Skeletal muscle tissue (tissue), 4 donors: Measurements from ENCODE around the gene CPLX1. TPM values are rescaled to one million over a fixed set of nuclear protein-coding genes. Genes with fewer than 3 reads are reported as not detected.

Experiments
- H3K27ac ChIP-seq: one replicate; pipeline ENCODE4 v1.7.0; 2013; ENCODE audit warnings: mild to moderate bottlenecking, low read depth, low read length, inconsistent platforms
- H3K27me3 ChIP-seq, 3 donors: one replicate each; pipeline ENCODE4 v1.7.0; 2013; ENCODE audit warnings: low read length in 3 of 3; ENCODE audit not compliant: control insufficient read depth in 3 of 3, insufficient read depth in 3 of 3
- H3K36me3 ChIP-seq, 3 donors: one replicate each; pipeline ENCODE4 v1.7.0; 2013; ENCODE audit warnings: low read length in 3 of 3; ENCODE audit not compliant: control insufficient read depth in 3 of 3, insufficient read depth in 3 of 3
- H3K4me1 ChIP-seq, 3 donors: one replicate each; pipeline ENCODE4 v1.7.0; 2013; ENCODE audit warnings: low read length in 3 of 3, mild to moderate bottlenecking in 3 of 3; ENCODE audit not compliant: control insufficient read depth in 3 of 3, insufficient read depth in 3 of 3
- H3K4me3 ChIP-seq, 3 donors: one replicate each; pipeline ENCODE4 v1.7.0; 2013; ENCODE audit warnings: low read length in 3 of 3
- H3K9ac ChIP-seq, 3 donors: one replicate each; pipeline ENCODE4 v1.7.0; 2013; ENCODE audit warnings: low read length in 3 of 3, mild to moderate bottlenecking in 3 of 3, moderate library complexity in 2 of 3, low read depth in 1 of 3
- H3K9me3 ChIP-seq, 3 donors: one replicate each; pipeline ENCODE4 v1.7.0; 2013; ENCODE audit warnings: low read length in 3 of 3; ENCODE audit not compliant: control insufficient read depth in 3 of 3
- total RNA-seq: library from RNA; depleted of rRNA; stranded (reverse); fragments of >200 nt; gene quantifications from one replicate; pipeline ENCODE4 v1.2.3, GENCODE V29; 2014
- donor health status: Osteomylitis.

The CPLX1 gene
- total RNA-seq, 1 donor from 2014 or later = not detected

- H3K27ac ChIP-seq = no peak overlapping the region
- no peaks in the 10 kb centered on the region for H3K36me3 ChIP-seq
- peaks cover 67 to 77% (median 71%) of the 10 kb centered on the region in 3 donors for H3K27me3 ChIP-seq
- no peak overlapping the region for H3K9ac ChIP-seq
- no peak overlapping the region for H3K4me3 ChIP-seq
- no peaks in the 10 kb centered on the region for H3K9me3 ChIP-seq
- H3K4me1 ChIP-seq = no peaks in the 10 kb centered on the region
Observed at GRCh38 chr4:828641-829271, 2.8 kb upstream of the CPLX1 start.

- Histone ChIP-seq H3K36me3 (no peaks in the 10 kb centered on the region), H3K9ac (no peak overlapping the region), H3K27me3 (peaks cover 73 to 82% (median 80%) of the 10 kb centered on the region in 3 donors), H3K9me3 (no peaks in the 10 kb centered on the region), H3K4me1 (no peaks in the 10 kb centered on the region), H3K4me3 (no peak overlapping the region), H3K27ac (no peak overlapping the region)
Observed at GRCh38 chr4:827209-828081, 1.5 kb upstream of the CPLX1 start.

GRCh38 chr4:826508-827208, 729 bp upstream of the CPLX1 start:
- no peaks in the 10 kb centered on the region for H3K4me1 ChIP-seq
- no peaks in the 10 kb centered on the region for H3K36me3 ChIP-seq
- H3K4me3 ChIP-seq = no peak overlapping the region
- no peaks in the 10 kb centered on the region for H3K9me3 ChIP-seq
- no peak overlapping the region for H3K9ac ChIP-seq
- peaks cover 75 to 85% (median 84%) of the 10 kb centered on the region in 3 donors for H3K27me3 ChIP-seq
- H3K27ac ChIP-seq = no peak overlapping the region

GRCh38 chr4:825063-825970, 612 bp downstream of the CPLX1 start:
- Histone ChIP-seq H3K27ac (no peak overlapping the region), H3K36me3 (no peaks in the 10 kb centered on the region), H3K27me3 (peaks cover 73 to 84% (median 82%) of the 10 kb centered on the region in 3 donors), H3K4me1 (no peaks in the 10 kb centered on the region), H3K4me3 (no peak overlapping the region), H3K9ac (no peak overlapping the region), H3K9me3 (no peaks in the 10 kb centered on the region)

GRCh38 chr4:824461-825062, 1.4 kb downstream of the CPLX1 start:
- no peaks in the 10 kb centered on the region for H3K36me3 ChIP-seq
- no peak overlapping the region for H3K4me3 ChIP-seq
- H3K27me3 ChIP-seq = peaks cover 74 to 84% (median 82%) of the 10 kb centered on the region in 3 donors
- no peaks in the 10 kb centered on the region for H3K4me1 ChIP-seq
- peaks cover 0 to 3% (median 2%) of the 10 kb centered on the region in 3 donors for H3K9me3 ChIP-seq
- no peak overlapping the region for H3K9ac ChIP-seq
- no peak overlapping the region for H3K27ac ChIP-seq

- Histone ChIP-seq H3K27me3 (peaks cover 74 to 83% (median 78%) of the 10 kb centered on the region in 3 donors), H3K4me1 (no peaks in the 10 kb centered on the region), H3K4me3 (no peak overlapping the region), H3K27ac (no peak overlapping the region), H3K9ac (no peak overlapping the region), H3K9me3 (peaks cover 0 to 3% (median 2%) of the 10 kb centered on the region in 3 donors), H3K36me3 (no peaks in the 10 kb centered on the region)
Observed at GRCh38 chr4:823761-824460, 2.0 kb downstream of the CPLX1 start.

- H3K27me3 ChIP-seq = peaks cover 74 to 83% (median 78%) of the 10 kb centered on the region in 3 donors
- H3K4me3 ChIP-seq = no peak overlapping the region
- H3K9ac ChIP-seq = no peak overlapping the region
- no peaks in the 10 kb centered on the region for H3K4me1 ChIP-seq
- H3K36me3 ChIP-seq = no peaks in the 10 kb centered on the region
- H3K9me3 ChIP-seq = peaks cover 0 to 3% (median 2%) of the 10 kb centered on the region in 3 donors
- H3K27ac ChIP-seq = no peak overlapping the region
Observed at GRCh38 chr4:823176-823760, 2.7 kb downstream of the CPLX1 start.

GRCh38 chr4:822361-823175, 3.4 kb downstream of the CPLX1 start:
- Histone ChIP-seq H3K9me3 (peaks cover 0 to 3% (median 2%) of the 10 kb centered on the region in 3 donors), H3K27me3 (peaks cover 73 to 83% (median 78%) of the 10 kb centered on the region in 3 donors), H3K27ac (no peak overlapping the region)

More at GRCh38 chr4:822361-823175, 3.4 kb downstream of the CPLX1 start:
- Histone ChIP-seq H3K36me3 (no peaks in the 10 kb centered on the region), H3K4me1 (no peaks in the 10 kb centered on the region), H3K4me3 (no peak overlapping the region), H3K9ac (no peak overlapping the region)
